ENCODE measurements around the gene RAB9A. TPM values are rescaled to one million over a fixed set of nuclear protein-coding genes. Genes with fewer than 3 reads are reported as not detected.
A peak's percentile ranks its signal among the peaks of the same experiment; 100 is the strongest.

Gene RAB9A
- total RNA-seq, 1 experiment from 2014 or later, result 25.8 TPM

DNA sequence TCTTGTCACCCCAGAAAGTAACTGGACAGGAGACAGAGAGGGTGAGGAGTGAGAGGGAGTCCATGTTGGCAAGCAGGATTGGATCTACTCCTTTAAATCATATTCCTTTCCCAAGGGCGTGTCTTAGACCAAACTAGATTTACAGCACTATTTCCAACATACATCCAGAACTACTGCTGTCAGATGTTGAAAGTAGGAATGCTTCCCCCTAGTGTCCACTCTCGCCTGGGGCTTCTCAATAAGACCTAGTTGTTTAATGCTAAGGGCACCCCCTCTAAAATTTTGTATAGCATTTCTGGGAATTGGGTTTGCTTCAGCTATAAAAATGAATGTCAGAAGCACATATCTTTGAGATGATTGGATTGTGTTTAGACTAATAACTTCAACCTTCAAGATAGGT is 58.9 kb downstream of the RAB9A start:
- Histone ChIP-seq H3K4me1 (ENCODE audit: insufficient read depth, low read length, poor library complexity, severe bottlenecking) (no peaks in the 10 kb centered on the region), H3K27me3 (replicated peaks; ENCODE audit: insufficient read depth, low read depth, low read length, poor library complexity) (no peaks in the 10 kb centered on the region), H3K27ac (ENCODE audit: low read depth, low read length, poor library complexity, severe bottlenecking) (no peak overlapping the region), H3K9me3 (ENCODE audit: low read depth, low read length, poor library complexity, severe bottlenecking) (no peaks in the 10 kb centered on the region), H3K36me3 (ENCODE audit: insufficient read depth, low read length, poor library complexity, severe bottlenecking) (peaks cover 9% of the 10 kb centered on the region), H3K4me3 (ENCODE audit: low read depth, low read length, poor library complexity, severe bottlenecking) (no peak overlapping the region)
- TF ChIP-seq EZH2 (IDR thresholded peaks at IDR 0.05; ENCODE audit: borderline replicate concordance, low read depth, low read length, poor library complexity, severe bottlenecking), result no peak
- TF ChIP-seq CTCF (conservative IDR thresholded peaks at IDR 0.05; ENCODE audit: low read depth, low read length), result peak; percentile 61
- POLR2A ChIA-PET (ENCODE audit: low non-redundant PET), result no interaction called here
- CTCF ChIA-PET, result interaction anchor here (0.6 kb wide), 1 partner anchor 82 kb away, joined by 6 read pairs; no protein-coding TSS in a partner anchor
- peak; percentile 62 for DNase-seq (ENCODE audit: low spot score)
- no TSS peak for BruUV-seq (replicated peaks)
- intact Hi-C loops (cut with micrococcal nuclease; ENCODE audit: unreplicated experiment), result loop anchor here (1.0 to 5.0 kb wide), 2 partner anchors 90 to 241 kb away; no protein-coding TSS in a partner anchor

DNA sequence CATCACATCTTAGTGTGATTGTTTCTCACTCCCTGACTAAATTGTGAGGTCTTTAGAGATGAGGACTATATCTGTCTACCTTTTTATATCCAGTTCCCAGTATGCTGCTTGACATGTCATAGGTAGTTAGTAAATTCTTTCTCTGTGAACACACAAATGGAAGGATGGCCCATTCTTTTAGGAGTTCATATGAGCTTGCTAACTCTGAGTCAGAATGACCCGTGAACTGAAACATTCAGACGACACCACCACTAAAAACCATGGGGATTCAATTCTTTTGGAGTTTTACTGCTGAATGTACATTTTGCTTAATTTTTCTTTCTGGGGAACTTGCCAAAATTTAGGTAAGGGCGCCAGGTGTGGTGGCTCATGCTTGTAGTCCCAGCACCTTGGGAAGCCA is 59.6 kb downstream of the RAB9A start:
- POLR2A ChIA-PET (ENCODE audit: low non-redundant PET), result no interaction called here
- Histone ChIP-seq H3K27ac (ENCODE audit: low read depth, low read length, poor library complexity, severe bottlenecking) (no peak overlapping the region), H3K4me1 (ENCODE audit: insufficient read depth, low read length, poor library complexity, severe bottlenecking) (no peaks in the 10 kb centered on the region), H3K27me3 (replicated peaks; ENCODE audit: insufficient read depth, low read depth, low read length, poor library complexity) (no peaks in the 10 kb centered on the region), H3K9me3 (ENCODE audit: low read depth, low read length, poor library complexity, severe bottlenecking) (no peaks in the 10 kb centered on the region), H3K36me3 (ENCODE audit: insufficient read depth, low read length, poor library complexity, severe bottlenecking) (peaks cover 9% of the 10 kb centered on the region), H3K4me3 (ENCODE audit: low read depth, low read length, poor library complexity, severe bottlenecking) (no peak overlapping the region)
- no peak for TF ChIP-seq CTCF (conservative IDR thresholded peaks at IDR 0.05; ENCODE audit: low read depth, low read length)
- no peak for TF ChIP-seq EZH2 (IDR thresholded peaks at IDR 0.05; ENCODE audit: borderline replicate concordance, low read depth, low read length, poor library complexity, severe bottlenecking)
- CTCF ChIA-PET, result interaction anchor here (0.6 kb wide), 1 partner anchor 83 kb away, joined by 6 read pairs; no protein-coding TSS in a partner anchor
- BruUV-seq (replicated peaks), result no TSS peak
- intact Hi-C loops (cut with micrococcal nuclease; ENCODE audit: unreplicated experiment), result loop anchor here (1.0 to 5.0 kb wide), 2 partner anchors 90 to 241 kb away; no protein-coding TSS in a partner anchor
- DNase-seq (ENCODE audit: low spot score), result no peak

DNA sequence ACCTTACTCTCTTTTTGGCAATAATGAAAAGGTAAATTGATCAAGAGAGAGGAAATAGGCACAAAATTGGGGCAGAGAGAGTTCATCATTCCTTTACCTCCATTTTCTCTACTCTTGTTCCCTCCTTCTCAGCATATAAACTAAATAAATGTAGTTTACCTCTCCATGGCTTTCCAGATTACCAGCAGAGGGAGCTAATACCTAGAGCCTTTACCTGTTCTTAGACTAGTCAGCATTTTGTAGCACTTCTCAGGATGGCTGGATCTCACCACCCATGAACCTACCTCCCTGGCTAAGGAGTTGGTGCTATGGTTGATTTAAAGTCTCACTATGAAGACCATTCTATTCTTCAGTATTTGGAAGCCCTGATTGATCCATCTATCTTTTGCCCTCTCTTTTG is 61.3 kb downstream of the RAB9A start:
- no peak overlapping the region for H3K4me3 ChIP-seq (ENCODE audit: low read depth, low read length, poor library complexity, severe bottlenecking)
- BruUV-seq (replicated peaks), result no TSS peak
- H3K27me3 ChIP-seq (replicated peaks; ENCODE audit: insufficient read depth, low read depth, low read length, poor library complexity), result no peaks in the 10 kb centered on the region
- H3K9me3 ChIP-seq (ENCODE audit: low read depth, low read length, poor library complexity, severe bottlenecking), result no peaks in the 10 kb centered on the region
- H3K4me1 ChIP-seq (ENCODE audit: insufficient read depth, low read length, poor library complexity, severe bottlenecking), result no peaks in the 10 kb centered on the region
- TF ChIP-seq EZH2 (IDR thresholded peaks at IDR 0.05; ENCODE audit: borderline replicate concordance, low read depth, low read length, poor library complexity, severe bottlenecking) (no peak), CTCF (conservative IDR thresholded peaks at IDR 0.05; ENCODE audit: low read depth, low read length) (peak; percentile 66)
- peak; percentile 39 for DNase-seq (ENCODE audit: low spot score)
- ChIA-PET CTCF (interaction anchor here (0.7 to 1.3 kb wide), 2 partner anchors 148 to 282 kb away, joined by 3 to 6 read pairs; no protein-coding TSS in a partner anchor), POLR2A (ENCODE audit: low non-redundant PET) (no interaction called here)
- no peak overlapping the region for H3K27ac ChIP-seq (ENCODE audit: low read depth, low read length, poor library complexity, severe bottlenecking)
- H3K36me3 ChIP-seq (ENCODE audit: insufficient read depth, low read length, poor library complexity, severe bottlenecking), result peaks cover 9% of the 10 kb centered on the region
- intact Hi-C loops (cut with micrococcal nuclease; ENCODE audit: unreplicated experiment), result loop anchor here (1.0 kb wide), 1 partner anchor 282 kb away; no protein-coding TSS in a partner anchor
